GM12892 (cell line): ENCODE measurements around the gene ERBB4.

Source experiments
- POLR2A ChIP-seq: IDR thresholded peaks from 2 replicates; pipeline ENCODE4 v1.6.1; 2011; ENCODE audit warnings: low read depth, low read length, control low read depth
- POLR2AphosphoS5 ChIP-seq: IDR thresholded peaks from 2 replicates; pipeline ENCODE4 v1.6.1; 2011; ENCODE audit warnings: low read depth, low read length, control low read depth
- TAF1 ChIP-seq: IDR thresholded peaks from 2 replicates; pipeline ENCODE4 v1.6.1; 2011; ENCODE audit warnings: low read depth, mild to moderate bottlenecking, control low read depth, low read length, borderline replicate concordance

GRCh38 chr2:212133337-212133736 lies 405.3 kb downstream of the ERBB4 start:
- TF ChIP-seq POLR2AphosphoS5 (no peak), POLR2A (no peak), TAF1 (no peak)
